ENCODE results near the gene CKB. TPM values are rescaled to one million over a fixed set of nuclear protein-coding genes. Genes with fewer than 3 reads are reported as not detected.
A peak's percentile ranks its signal among the peaks of the same experiment; 100 is the strongest.

The CKB gene
- total and polyA plus RNA-seq, 12 donors = 273 to 1,062 (median 632) TPM

GRCh38 chr14:103532216-103533136 is 9.8 kb upstream of the CKB start:
- Histone ChIP-seq H3K36me3 (peaks cover 0 to 31% (median 0%) of the 10 kb centered on the region in 9 donors), H3K4me3 (no peak overlapping the region), H3K4me1 (peaks cover 11 to 37% (median 29%) of the 10 kb centered on the region in 9 donors), H3K9me3 (no peaks in the 10 kb centered on the region), H3K27me3 (no peaks in the 10 kb centered on the region), H3K27ac (no peak overlapping the region)
- intact Hi-C loops (cut with DNase I) = no loop called here
- TF ChIP-seq CTCF (IDR thresholded peaks at IDR 0.05) = no peak
- no peak for DNase-seq
- 91 to 96% methylated on average over 27 to 32 of the region's 32 CpGs for WGBS, 2 donors
- ATAC-seq = no peak

- no peak overlapping the region for H3K4me3 ChIP-seq
- no peak overlapping the region for H3K27ac ChIP-seq
- peaks cover 11 to 46% (median 34%) of the 10 kb centered on the region in 9 donors for H3K4me1 ChIP-seq
- no peaks in the 10 kb centered on the region for H3K27me3 ChIP-seq
- 91 to 92% methylated on average over 15 of the region's 15 CpGs for WGBS, 2 donors
- DNase-seq (no peak), ATAC-seq (no peak)
- H3K36me3 ChIP-seq = peaks cover 0 to 31% (median 0%) of the 10 kb centered on the region in 9 donors
- H3K9me3 ChIP-seq = no peaks in the 10 kb centered on the region
- intact Hi-C loops (cut with DNase I) = no loop called here
- TF ChIP-seq CTCF (IDR thresholded peaks at IDR 0.05) = no peak
Observed at GRCh38 chr14:103531421-103532215, 9.0 kb upstream of the CKB start.

GRCh38 chr14:103530831-103531230 is 8.2 kb upstream of the CKB start:
- intact Hi-C loops (cut with DNase I) = no loop called here
- H3K9me3 ChIP-seq = no peaks in the 10 kb centered on the region
- WGBS, 2 donors = 88 to 91% methylated on average over 11 of the region's 11 CpGs
- no peak overlapping the region for H3K27ac ChIP-seq
- H3K4me1 ChIP-seq = peaks cover 11 to 54% (median 40%) of the 10 kb centered on the region in 9 donors
- ATAC-seq = no peak
- no peaks in the 10 kb centered on the region for H3K27me3 ChIP-seq
- no peak for DNase-seq
- H3K36me3 ChIP-seq = peaks cover 0 to 31% (median 0%) of the 10 kb centered on the region in 9 donors
- H3K4me3 ChIP-seq = no peak overlapping the region
- TF ChIP-seq CTCF (IDR thresholded peaks at IDR 0.05) = no peak

GRCh38 chr14:103530390-103530789 is 7.8 kb upstream of the CKB start:
- H3K27ac ChIP-seq = no peak overlapping the region
- peaks cover 11 to 54% (median 44%) of the 10 kb centered on the region in 9 donors for H3K4me1 ChIP-seq
- H3K36me3 ChIP-seq = peaks cover 0 to 29% (median 0%) of the 10 kb centered on the region in 9 donors
- peak overlapping the region in 3 of 10 donors; percentile 90 to 98 (median 91) for H3K4me3 ChIP-seq
- no peak for ATAC-seq
- H3K9me3 ChIP-seq = no peaks in the 10 kb centered on the region
- 46 to 59% methylated on average over 7 of the region's 7 CpGs for WGBS, 2 donors
- no peaks in the 10 kb centered on the region for H3K27me3 ChIP-seq
- TF ChIP-seq CTCF (IDR thresholded peaks at IDR 0.05) = no peak
- DNase-seq = no peak
- intact Hi-C loops (cut with DNase I) = no loop called here
